Mucosa of gallbladder (tissue), 1 donor: ENCODE results near the gene AOPEP. TPM values are rescaled to one million over a fixed set of nuclear protein-coding genes. Genes with fewer than 3 reads are reported as not detected.

ENCODE experiments used
- DNase-seq: peaks from one replicate; pipeline ENCODE4 v3.0.0-alpha.2; 2020; ENCODE audit warnings: low spot score
- total RNA-seq: library from RNA; stranded (reverse); gene quantifications from one replicate; pipeline ENCODE4 v1.2.1, GENCODE V29; 2021
- donor health status: DM: no; HTN: no; CAD: no.

AOPEP gene
- total RNA-seq, 1 donor from 2014 or later, result 105 TPM

DNA sequence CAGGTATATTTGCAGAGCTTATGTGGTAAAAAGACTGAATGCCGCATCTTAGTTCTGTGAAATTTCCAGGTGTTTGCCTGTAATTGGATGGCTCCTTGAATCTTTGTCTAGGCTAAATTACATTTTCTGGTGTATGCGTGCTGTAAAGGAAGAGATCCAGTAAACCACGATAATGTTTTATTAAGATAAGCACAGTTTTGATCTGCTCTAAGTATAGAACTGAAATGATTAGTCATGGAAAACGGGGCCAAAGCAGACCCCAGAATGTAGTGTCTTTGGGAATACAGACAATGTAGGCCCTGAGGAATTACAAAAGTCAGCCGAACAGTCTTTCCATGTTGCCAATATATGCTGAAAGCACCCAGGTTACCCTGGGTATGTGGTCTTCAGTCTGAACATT is 333.7 kb downstream of the AOPEP start:
- no peak for DNase-seq

DNA sequence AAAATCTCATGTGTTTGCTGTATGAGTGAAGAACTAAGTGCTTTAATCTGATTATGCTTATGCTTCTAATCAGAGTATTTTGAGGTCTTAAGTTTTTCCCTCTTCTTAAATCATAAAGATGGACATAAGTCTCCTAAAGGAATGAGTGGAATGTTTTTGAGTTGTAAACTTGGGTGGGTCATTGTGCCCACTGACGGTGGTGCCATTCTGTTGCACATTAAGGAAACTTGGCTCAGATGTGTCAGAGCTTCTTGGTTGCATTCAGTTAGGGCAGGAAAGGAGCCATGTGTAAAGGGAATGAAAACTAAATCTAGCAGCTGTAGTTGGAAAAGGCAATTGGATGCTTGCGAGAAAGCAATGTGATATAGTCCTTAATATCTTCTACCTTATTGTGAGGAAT is 334.4 kb downstream of the AOPEP start:
- DNase-seq, result no peak

DNA sequence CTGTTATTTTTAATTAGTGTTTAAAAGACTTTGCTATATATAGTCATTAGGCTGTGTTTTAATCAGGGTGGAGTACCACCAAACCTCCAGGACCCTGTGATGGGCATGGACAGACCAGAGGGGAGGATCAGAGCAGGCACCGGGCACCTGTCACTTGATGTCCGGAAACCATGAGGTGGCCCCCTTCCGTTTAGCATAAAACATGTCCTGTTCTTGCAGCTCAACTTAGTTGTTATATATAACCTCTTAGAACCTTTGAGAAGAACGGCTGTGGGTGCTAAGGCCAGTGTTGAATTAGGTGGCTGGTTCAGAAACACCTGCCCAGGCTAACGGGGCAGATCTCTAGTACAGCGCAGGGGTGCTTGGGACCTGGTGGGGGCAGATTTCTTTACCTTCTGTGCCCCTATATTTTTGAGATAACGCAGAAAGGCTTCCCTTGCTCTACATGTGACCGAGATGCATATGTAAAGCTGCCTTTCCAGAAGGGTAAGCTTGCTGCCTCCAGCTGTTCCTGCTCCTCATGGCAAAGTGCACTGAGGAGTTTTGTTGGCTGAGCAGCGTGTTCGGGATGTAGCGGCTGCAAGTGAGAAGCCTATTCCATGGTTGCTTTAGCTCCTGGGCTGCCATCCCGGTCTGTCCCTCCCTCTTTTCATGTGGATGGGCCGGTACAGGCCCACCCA is 335.6 kb downstream of the AOPEP start:
- no peak for DNase-seq

DNA sequence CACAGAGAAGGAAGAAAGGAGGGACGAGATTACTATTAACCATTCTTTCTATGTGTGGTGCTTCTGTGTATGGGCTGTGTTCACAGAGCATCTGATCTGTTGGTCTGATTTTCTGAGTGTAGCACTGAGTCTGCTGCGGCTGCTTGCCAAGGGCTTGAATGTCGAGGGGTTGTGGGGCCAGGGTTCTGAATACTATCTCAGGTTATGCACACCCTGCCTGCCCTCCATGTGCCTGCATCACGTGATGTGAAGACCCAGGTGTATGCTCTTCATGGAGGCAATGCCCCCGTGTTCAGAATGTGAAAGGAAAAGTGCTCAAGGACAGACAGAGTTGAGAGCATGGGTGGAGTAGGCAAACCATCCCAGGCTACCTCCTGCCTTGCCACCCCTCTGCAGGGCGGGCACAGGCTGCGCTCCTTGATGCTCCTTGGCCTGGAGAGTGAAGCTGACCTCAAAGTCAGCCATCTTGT is 336.1 kb downstream of the AOPEP start:
- DNase-seq, result no peak

DNA sequence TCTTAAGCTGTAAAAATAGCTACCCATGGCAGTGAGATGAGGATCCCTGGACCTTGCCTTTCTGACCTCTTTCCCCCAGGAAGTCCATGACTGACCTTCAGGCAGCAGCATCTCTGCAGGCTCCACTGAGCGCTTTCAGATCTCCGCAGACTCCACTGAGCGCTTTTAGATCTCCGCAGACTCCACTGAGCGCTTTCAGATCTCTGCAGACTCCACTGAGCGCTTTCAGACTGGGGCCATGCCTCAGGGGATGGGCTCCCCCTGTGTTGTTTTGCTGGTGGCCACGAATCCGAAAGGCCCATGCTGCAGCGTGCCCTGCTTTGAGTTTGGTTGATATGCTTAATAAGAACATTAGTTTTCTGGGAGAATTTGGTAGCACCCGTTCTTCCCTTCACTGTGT is 336.8 kb downstream of the AOPEP start:
- no peak for DNase-seq

DNA sequence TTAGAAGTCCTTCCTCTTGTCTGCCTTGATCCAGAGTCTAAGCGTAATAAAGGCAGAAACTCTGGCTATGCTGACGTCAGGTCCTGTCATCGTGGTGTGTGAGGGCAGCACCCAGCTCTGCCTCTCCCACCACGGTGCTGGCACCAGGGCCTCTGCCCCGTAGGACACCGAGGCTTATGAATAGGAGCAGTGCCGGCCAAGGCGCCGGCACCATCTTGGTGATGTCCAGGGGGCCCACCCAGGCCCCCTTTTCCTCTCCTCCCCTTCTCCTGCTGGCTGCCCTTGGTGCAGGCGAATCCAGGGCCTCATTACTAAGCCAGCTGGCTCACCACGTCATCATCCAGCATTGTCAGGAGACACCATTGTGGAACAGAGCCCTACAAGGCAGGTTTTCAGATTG is 338.7 kb downstream of the AOPEP start:
- DNase-seq, result no peak

DNA sequence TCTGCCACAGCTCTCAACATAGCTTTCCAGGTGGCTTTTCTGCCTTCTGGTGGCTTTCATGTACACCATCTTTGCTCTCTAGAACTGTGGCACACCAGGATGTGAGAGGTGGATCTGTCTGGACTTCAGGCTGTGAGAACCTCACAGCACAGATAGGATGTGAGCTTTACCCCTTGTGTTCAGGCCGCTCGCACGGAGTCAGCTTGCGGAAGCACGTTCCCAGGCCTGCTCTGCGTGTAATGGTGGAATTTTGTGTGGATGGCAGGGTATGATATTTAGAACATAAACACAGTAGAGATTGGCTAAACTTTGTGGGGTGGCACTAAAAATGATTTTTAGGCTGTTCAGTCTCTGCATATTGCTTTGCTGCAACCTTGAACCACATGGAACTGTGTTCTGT is 340.6 kb downstream of the AOPEP start:
- DNase-seq, result no peak

DNA sequence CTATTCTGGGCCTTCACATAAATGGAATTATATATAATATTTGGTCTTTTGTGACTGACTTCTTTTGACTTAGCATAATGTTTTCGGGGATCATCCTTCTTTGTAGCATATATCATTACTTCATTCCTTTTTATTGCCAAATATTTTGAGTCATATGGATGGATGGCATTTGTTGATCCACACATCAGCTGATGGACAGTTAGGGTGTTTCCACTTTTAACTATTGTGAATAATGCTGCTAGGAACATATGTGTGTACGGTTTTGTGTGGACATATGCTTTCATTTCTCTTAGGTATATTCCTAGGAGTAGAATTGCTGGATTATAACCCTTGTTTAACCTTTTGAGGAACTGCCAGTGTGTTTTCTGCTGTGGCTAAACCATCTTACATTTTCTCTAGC is 341.4 kb downstream of the AOPEP start:
- DNase-seq, result no peak

DNA sequence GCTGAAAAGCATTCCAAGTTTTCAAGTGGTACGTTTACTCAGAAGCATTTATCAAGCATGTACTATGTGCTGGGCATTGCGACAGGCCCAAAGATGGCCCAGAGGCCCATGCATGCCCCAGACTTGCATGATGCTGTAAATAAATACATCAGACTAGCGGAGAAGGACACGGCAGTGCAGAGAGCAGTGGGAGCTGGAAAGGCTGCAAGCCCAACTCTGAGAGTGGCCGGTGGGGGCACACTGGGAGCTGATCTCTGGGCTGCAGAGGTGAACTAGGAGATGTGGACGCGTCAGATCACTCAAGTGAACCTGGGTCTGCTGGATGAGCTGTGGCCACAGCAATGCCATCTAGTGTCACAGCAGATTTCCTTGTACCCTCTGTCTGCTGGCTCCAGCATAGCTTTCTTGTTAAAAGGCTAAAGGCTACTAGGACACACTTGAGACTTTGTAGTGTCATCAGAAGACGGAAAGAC is 344.1 kb downstream of the AOPEP start:
- no peak for DNase-seq

DNA sequence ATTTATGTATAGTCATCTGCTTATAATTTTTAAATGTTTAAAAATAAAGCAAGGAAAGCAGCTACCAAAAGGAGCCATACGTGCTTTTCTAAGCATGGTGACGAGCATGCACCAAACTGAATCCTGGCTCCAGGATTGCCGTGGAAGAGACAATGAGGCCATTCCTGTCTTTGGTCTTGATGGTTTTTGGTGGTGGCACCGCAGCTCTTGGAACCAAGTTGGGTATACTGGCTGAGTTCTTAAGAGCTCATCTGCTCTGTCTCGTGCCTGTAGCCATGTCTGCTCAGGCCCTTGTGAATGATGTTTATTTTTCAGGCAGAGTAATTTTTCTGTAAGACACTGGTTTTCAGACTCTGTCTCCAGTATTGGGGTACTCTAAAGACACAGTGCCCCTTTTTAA is 345.0 kb downstream of the AOPEP start:
- DNase-seq, result no peak

DNA sequence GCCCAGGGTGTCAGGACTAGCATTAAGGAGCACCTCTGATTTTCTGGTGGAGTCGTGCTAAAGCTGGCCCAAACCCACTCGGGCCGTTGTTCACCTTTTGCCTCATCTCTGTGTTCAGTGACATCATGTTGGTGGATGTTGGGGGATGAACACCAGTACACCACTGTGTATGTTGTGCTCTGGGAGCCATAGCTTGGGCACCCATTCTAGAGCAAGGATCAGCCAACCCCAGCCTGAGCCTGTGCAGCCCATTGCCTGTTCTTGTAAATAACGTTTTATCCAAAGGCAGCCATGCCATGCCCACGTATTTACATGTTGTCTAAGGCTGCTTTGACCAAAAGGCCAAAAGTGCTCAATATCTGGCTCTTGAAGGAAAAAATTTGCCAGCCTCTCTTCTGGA is 345.4 kb downstream of the AOPEP start:
- DNase-seq, result no peak

DNA sequence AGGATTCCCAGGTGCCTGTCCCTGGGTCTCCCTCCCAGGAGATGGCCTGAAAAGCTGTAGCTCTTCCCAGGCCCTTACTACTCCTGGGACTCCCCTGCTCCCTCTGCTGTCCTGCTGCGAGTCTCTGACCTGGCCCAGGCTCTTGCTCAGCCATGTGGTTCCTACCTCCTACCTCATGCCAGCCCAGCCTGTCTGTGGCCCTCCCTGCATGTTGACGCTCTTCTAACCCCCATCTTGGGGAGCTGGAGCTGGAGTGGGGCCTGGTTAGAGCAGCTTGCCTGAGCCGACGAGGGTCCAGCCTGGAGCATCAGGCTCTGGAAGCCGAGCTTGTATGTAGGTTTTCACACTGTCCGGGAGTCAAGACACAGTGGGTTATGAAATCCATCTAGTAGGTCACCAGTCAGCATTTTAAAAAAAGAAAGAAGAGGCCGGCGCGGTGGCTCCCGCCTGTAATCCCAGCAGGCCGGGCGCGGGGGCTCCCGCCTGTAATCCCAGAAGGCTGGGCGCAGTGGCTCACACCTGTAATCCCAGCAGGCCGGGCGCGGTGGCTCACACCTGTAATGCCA is 346.6 kb downstream of the AOPEP start:
- no peak for DNase-seq

DNA sequence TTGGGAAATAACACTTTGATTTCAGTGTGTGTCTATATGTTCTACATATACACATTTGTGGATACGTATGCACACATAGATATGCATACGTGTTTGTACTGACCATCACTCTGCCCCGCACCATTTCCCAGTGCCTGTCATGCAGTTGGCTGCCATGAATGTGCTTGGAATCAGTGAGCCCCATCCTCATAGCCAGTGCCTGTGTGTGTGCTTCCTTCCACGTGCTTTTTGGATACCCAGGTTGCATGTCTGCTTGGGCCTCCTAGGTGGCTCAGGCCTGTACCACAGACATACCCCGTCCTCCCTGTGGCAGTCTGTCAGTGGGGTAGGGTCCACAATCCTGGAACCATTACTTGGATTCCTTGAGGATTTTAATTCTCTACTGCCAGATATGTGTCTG is 347.4 kb downstream of the AOPEP start:
- DNase-seq, result no peak

DNA sequence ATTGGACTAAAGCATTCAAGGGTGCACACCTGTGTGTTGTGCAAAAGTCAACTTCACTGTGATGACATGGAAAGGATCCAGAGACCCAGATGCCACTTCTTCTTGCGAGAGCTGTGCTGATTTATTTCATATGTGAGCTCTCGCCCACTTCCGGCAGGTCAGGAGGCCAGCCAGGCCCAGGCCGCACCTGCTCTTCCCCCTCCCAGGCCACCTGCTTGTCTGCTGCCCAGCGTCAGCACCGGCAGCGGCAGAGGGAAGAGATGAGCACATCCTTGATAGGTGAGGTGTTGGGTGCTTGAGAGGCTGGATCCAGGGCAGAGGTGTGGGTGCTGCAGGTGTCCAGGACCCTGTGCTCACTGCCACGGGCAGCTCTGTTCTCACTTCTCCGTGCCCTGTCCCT is 348.1 kb downstream of the AOPEP start:
- DNase-seq, result no peak

DNA sequence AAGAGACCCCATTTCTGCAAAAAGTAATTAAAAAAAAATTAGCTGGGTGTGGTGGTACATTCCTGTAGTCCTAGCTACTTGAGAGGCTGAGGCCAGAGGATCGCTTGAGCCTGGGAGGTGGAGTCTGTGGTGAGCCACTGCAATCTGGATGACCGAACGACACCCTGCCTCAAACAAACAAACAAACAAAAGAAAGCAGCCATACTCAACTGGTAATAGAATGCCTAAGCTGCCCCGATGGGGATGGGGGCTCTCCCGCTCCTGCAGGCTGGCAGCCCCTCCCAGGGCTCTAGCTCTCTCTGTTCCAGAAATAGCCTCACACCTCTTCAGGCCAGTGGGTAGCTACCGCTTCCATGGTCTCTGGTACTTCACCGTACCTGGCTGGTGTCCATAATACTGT is 349.2 kb downstream of the AOPEP start:
- no peak for DNase-seq

DNA sequence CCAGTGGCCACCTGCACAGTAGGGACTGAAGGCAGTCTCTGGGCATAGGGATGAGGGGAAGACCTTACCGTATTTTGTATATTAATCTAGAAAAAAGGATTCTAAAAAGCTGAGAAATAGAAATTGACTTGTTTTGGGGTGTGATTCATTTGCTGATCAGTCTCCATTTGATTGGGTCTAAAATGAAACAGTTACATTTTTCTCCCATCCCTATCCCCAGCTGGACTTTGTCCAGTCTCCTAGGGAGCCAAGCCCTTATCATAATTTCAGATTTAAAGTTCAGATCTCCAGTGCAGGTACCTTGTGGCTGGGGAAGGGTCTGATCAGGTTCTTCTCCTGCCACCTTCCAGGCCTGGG is 350.2 kb downstream of the AOPEP start:
- DNase-seq, result no peak

DNA sequence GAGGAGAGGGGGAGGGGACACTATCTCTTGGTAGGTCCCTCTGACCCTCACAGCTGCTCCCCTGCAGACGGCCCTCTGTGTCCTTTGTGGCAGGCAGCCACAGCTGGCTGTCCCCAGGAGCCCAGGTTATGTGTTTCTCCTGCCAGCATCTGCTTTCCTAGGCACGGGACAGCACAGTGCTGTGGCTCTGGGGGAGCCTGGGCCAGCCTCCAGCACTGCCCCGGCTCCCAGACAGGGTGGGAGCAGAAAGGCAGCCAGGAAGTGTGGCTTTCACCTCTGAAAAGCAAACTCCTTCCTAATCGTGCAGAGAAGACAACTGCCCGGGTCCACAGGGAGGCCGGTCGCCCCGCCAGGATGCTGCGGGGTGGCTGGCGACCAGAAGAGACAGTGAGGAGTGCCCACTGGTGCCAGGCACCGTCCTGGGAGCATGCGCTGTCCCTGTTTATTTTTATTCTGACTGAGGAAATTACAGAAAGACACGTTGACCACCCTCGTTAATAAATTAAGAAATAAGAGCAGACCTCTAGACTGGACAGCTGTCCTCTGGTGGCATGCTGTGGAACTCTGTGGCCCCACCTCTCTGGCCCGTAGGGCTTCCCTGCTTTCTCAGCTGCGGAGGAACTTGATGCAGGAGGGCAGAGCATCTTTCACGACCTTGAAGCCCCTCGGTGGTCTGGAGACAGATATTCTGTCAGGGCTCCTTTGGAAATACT is 350.7 kb downstream of the AOPEP start:
- no peak for DNase-seq

DNA sequence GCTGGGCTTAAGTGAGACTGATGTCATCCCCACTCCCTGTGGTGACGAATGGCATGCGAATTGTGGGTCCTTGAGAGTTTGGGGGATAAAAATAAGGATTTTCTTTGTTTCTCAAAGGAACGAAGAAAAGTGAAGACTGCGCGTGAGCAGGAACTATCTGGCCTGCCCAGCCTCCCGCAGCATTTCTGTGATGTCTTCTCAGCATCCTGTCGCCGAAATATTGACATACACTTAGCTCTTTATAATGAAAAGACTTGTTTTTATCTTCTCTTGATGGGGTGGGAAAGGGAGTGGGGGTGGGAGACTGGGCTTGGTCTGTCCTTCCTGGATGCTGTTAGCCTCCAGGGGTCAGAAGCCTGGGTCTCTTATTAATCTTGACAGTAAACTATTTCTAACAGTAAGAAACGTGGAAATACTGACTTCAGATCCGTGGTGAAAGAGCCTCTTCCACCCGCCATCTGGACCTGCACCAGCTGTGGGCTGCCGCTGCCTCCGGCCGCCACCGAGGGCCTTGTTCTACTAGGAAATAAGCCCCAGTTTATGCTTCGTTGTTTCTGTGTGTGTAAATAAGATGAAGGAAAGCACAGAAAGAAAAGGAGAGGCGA is 351.4 kb downstream of the AOPEP start:
- DNase-seq, result no peak

DNA sequence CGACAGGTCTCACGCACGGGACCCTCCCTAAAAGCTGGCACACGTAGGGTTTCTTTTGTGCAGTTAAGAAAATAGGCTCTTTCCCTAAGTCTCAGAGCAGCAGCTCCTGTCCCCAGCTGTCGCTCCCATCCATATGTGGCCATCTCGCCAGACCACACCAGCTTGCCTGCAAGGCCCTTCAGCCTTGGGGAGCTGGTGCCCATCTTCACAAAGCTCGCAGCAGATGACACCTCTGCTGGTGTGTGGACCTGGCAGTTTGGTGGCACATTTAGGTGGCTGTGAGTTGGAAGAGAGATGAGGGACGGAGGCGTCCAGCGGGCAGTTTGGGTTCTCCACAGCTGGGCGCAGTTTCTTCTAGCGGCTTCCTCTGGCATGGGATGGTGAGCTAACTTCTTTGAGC is 352.0 kb downstream of the AOPEP start:
- DNase-seq, result no peak

DNA sequence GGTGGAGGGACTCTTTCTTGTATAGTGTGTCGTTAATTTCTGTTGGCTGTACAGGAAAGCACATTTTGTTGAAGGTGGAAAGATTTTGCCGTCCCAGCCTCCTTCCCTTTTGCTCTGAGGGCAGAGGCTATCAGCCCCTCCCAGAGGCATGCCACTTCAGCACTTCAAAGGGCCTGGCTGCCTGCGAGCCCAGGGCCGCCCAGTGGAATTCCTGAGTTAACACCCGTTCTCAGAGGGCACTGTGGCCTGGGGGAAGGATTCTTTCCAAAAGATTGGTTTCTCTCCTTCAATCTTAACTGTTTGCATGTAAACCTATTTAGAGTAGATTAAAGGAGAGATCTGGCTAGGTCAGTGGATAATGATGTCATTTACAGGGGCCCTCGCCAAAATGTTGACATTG is 352.4 kb downstream of the AOPEP start:
- DNase-seq, result no peak

DNA sequence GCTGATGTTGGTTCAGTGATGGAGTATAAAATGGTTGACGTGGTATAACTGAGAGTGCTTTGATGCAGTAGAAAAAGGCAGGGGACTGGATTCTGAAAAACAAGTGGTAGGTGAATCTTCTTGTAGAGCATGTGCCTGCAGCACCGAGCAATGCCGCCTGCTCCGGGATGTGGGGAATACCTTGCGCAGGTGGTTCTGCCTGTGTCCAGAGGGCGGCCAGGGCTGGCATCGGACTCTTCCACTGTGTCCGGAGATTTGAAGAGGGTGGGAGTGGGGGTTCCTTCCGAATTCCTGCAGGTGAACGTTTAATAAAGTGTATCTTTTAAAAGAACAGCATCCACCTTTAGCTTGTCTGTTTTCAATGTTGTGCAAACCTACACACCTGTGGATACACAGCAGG is 353.0 kb downstream of the AOPEP start:
- DNase-seq, result no peak

DNA sequence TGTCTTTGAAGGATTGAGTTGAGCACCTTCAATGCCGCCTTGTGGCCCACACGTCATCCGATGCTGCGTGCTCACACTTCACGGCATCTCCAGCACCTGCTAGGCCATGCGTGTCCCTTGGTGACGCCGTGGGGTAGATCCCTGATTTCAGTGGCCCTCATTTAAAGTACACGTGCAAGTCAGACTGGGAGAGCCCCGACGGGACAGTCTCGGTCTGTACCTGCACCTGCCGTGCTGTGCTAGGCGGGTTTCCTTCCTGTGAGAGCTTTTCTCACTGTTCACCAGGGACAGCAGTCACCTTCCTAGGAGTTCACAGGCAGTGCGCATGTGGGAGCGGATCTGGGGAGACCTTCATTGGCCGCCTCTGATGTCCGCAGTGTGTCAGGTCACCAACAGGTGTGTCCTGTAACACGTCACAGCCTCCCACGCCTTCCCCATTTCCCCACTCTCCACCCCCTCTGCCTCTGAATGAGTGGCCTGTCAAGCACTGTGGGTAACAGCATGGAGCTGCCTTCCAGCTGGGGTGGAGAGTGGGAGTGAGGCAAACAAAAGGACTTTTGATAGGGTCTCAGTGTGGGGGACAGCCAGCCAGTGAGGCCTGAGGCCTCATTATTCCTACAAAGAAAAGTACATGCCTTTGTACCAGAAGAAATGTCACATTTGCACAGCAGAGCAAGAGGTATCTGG is 354.6 kb downstream of the AOPEP start:
- no peak for DNase-seq
